WTC11 (cell line): Measurements from ENCODE around the gene ACSL4. TPM values are rescaled to one million over a fixed set of nuclear protein-coding genes. Genes with fewer than 3 reads are reported as not detected.

ENCODE experiments used
- ATAC-seq: fragments of 200-7000 bp; cut with Tn5 transposase; 2 replicates; pipeline ENCODE4 v1.10.0; 2021; ENCODE audit warnings: mild to moderate bottlenecking, moderate library complexity
- CTCF ChIA-PET: fragments of 300-600 bp; sonication (Branson Sonifier 250); formaldehyde crosslinking; loops from one replicate; lab custom pipeline; 2021; ENCODE audit warnings: antibody characterized with exemption; lab: Charles Lee
- POLR2A ChIA-PET: fragments of 350-600 bp; sonication (Branson Sonifier 250); formaldehyde crosslinking; loops from one replicate; lab custom pipeline; 2021; ENCODE audit warnings: antibody characterized with exemption; lab: Charles Lee
- DNase-seq: peaks from one replicate; pipeline ENCODE4 v3.0.0; 2021; ENCODE audit warnings: low spot score
- H3K27ac Mint-ChIP-seq: 2 replicates; pipeline ENCODE4 v1.8.0; 2021; ENCODE audit warnings: mixed read lengths
- H3K27me3 Mint-ChIP-seq: 2 replicates; pipeline ENCODE4 v1.8.0; 2021; ENCODE audit warnings: low read depth, mild to moderate bottlenecking, moderate library complexity, mixed read lengths
- H3K36me3 Mint-ChIP-seq: 2 replicates; pipeline ENCODE4 v1.8.0; 2021; ENCODE audit warnings: mixed read lengths
- H3K4me1 Mint-ChIP-seq: 2 replicates; pipeline ENCODE4 v1.8.0; 2022; ENCODE audit warnings: mixed read lengths
- H3K4me3 Mint-ChIP-seq: 2 replicates; pipeline ENCODE4 v1.8.0; 2021; ENCODE audit warnings: mild to moderate bottlenecking, moderate library complexity, mixed read lengths
- H3K9me3 Mint-ChIP-seq: 2 replicates; pipeline ENCODE4 v1.8.0; 2021; ENCODE audit warnings: mixed read lengths
- ESRRA ChIP-seq: sonication (generic); formaldehyde crosslinking; IDR thresholded peaks from 2 replicates; pipeline ENCODE4 v1.8.1; 2022; ENCODE audit warnings: mild to moderate bottlenecking, missing genetic modification reagents, borderline replicate concordance
- GTF2I ChIP-seq: fragments of 250-450 bp; sonication (Bioruptor Pico); conservative IDR thresholded peaks from 2 replicates; pipeline ENCODE4 v1.4.0; 2021; ENCODE audit warnings: mild to moderate bottlenecking
- NFE2L1 ChIP-seq: sonication (generic); formaldehyde crosslinking; IDR thresholded peaks from 2 replicates; pipeline ENCODE4 v1.8.1; 2023; ENCODE audit warnings: missing genetic modification reagents
- RELA ChIP-seq: sonication (generic); formaldehyde crosslinking; IDR thresholded peaks from 2 replicates; pipeline ENCODE4 v1.8.1; 2022; ENCODE audit warnings: missing genetic modification reagents, mild to moderate bottlenecking, borderline replicate concordance
- SMAD4 ChIP-seq: sonication (generic); formaldehyde crosslinking; IDR thresholded peaks from 2 replicates; pipeline ENCODE4 v1.8.0; 2022; ENCODE audit warnings: mild to moderate bottlenecking, missing genetic modification reagents
- SOX15 ChIP-seq: fragments of 250-450 bp; sonication (Bioruptor Pico); IDR thresholded peaks from 2 replicates; pipeline ENCODE4 v1.9.0; 2021; ENCODE audit warnings: mild to moderate bottlenecking
- total RNA-seq: library from RNA; stranded (reverse); gene quantifications from 3 replicates; pipeline ENCODE4 v1.2.3, GENCODE V29; 2021
- TF ChIP-seq, protein P1 (sequence below): sonication (generic); formaldehyde crosslinking; IDR thresholded peaks from 2 replicates; pipeline ENCODE4 v1.8.0; 2023; ENCODE audit warnings: missing genetic modification reagents, mild to moderate bottlenecking, borderline replicate concordance
- TF ChIP-seq, protein P2 (sequence below): fragments of 250-450 bp; sonication (Bioruptor Pico); IDR thresholded peaks from 2 replicates; pipeline ENCODE4 v1.9.0; 2021; ENCODE audit warnings: mild to moderate bottlenecking, borderline replicate concordance
- TF ChIP-seq, protein P3 (sequence below): sonication (generic); formaldehyde crosslinking; conservative IDR thresholded peaks from 2 replicates; pipeline ENCODE4 v1.8.1; 2023; ENCODE audit warnings: mild to moderate bottlenecking, low read depth, missing genetic modification reagents, moderate library complexity
- TF ChIP-seq, protein P4 (sequence below): sonication (generic); formaldehyde crosslinking; IDR thresholded peaks from 2 replicates; pipeline ENCODE4 v1.8.0; 2023; ENCODE audit warnings: missing genetic modification reagents
- TF ChIP-seq, protein P5 (sequence below): sonication (generic); formaldehyde crosslinking; IDR thresholded peaks from 2 replicates; pipeline ENCODE4 v1.8.1; 2023; ENCODE audit warnings: mild to moderate bottlenecking, missing genetic modification reagents, moderate library complexity
- TF ChIP-seq, protein P6 (sequence below): sonication (generic); formaldehyde crosslinking; IDR thresholded peaks from 2 replicates; pipeline ENCODE4 v1.8.0; 2022; ENCODE audit warnings: mild to moderate bottlenecking, missing genetic modification reagents
- TF ChIP-seq, protein P7 (sequence below): sonication (generic); formaldehyde crosslinking; IDR thresholded peaks from 2 replicates; pipeline ENCODE4 v1.8.0; 2022; ENCODE audit warnings: missing genetic modification reagents

ACSL4 gene
- total RNA-seq, 1 experiment from 2014 or later, result 57.7 TPM

DNA sequence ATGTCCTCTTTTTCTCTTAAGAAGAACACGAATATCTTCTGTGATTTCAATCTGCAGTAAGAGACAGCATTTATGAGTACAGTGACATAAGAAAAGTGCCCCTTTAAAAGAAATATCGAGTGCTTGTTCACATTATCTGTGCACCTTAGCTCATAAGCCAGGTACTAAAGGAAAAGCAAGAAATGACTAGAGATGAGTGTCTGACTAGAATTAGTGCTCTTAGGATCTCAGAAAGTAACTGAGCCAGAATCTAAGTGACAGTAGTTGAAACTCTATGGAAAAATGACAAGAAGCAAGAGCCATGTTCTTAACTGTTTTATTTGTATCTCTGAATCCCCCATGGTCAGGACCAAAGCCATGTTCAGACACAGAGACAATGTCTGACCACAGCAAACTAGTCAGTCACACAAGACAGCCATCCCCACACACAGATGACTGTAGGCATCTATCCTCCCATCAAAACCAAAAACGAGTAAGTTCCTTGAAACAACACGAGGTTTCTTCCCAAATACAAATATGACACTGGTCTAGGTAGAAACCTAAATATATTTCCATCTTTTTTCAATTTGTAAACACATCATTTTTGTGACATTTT is 36.8 kb downstream of the ACSL4 start (continued):
- TF ChIP-seq, protein P1, sequence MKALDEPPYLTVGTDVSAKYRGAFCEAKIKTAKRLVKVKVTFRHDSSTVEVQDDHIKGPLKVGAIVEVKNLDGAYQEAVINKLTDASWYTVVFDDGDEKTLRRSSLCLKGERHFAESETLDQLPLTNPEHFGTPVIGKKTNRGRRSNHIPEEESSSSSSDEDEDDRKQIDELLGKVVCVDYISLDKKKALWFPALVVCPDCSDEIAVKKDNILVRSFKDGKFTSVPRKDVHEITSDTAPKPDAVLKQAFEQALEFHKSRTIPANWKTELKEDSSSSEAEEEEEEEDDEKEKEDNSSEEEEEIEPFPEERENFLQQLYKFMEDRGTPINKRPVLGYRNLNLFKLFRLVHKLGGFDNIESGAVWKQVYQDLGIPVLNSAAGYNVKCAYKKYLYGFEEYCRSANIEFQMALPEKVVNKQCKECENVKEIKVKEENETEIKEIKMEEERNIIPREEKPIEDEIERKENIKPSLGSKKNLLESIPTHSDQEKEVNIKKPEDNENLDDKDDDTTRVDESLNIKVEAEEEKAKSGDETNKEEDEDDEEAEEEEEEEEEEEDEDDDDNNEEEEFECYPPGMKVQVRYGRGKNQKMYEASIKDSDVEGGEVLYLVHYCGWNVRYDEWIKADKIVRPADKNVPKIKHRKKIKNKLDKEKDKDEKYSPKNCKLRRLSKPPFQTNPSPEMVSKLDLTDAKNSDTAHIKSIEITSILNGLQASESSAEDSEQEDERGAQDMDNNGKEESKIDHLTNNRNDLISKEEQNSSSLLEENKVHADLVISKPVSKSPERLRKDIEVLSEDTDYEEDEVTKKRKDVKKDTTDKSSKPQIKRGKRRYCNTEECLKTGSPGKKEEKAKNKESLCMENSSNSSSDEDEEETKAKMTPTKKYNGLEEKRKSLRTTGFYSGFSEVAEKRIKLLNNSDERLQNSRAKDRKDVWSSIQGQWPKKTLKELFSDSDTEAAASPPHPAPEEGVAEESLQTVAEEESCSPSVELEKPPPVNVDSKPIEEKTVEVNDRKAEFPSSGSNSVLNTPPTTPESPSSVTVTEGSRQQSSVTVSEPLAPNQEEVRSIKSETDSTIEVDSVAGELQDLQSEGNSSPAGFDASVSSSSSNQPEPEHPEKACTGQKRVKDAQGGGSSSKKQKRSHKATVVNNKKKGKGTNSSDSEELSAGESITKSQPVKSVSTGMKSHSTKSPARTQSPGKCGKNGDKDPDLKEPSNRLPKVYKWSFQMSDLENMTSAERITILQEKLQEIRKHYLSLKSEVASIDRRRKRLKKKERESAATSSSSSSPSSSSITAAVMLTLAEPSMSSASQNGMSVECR (CRISPR knock-in tag), result no peak
- TF ChIP-seq, protein P2, sequence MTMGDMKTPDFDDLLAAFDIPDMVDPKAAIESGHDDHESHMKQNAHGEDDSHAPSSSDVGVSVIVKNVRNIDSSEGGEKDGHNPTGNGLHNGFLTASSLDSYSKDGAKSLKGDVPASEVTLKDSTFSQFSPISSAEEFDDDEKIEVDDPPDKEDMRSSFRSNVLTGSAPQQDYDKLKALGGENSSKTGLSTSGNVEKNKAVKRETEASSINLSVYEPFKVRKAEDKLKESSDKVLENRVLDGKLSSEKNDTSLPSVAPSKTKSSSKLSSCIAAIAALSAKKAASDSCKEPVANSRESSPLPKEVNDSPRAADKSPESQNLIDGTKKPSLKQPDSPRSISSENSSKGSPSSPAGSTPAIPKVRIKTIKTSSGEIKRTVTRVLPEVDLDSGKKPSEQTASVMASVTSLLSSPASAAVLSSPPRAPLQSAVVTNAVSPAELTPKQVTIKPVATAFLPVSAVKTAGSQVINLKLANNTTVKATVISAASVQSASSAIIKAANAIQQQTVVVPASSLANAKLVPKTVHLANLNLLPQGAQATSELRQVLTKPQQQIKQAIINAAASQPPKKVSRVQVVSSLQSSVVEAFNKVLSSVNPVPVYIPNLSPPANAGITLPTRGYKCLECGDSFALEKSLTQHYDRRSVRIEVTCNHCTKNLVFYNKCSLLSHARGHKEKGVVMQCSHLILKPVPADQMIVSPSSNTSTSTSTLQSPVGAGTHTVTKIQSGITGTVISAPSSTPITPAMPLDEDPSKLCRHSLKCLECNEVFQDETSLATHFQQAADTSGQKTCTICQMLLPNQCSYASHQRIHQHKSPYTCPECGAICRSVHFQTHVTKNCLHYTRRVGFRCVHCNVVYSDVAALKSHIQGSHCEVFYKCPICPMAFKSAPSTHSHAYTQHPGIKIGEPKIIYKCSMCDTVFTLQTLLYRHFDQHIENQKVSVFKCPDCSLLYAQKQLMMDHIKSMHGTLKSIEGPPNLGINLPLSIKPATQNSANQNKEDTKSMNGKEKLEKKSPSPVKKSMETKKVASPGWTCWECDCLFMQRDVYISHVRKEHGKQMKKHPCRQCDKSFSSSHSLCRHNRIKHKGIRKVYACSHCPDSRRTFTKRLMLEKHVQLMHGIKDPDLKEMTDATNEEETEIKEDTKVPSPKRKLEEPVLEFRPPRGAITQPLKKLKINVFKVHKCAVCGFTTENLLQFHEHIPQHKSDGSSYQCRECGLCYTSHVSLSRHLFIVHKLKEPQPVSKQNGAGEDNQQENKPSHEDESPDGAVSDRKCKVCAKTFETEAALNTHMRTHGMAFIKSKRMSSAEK (CRISPR knock-in tag), result no peak
- TF ChIP-seq, protein P3, sequence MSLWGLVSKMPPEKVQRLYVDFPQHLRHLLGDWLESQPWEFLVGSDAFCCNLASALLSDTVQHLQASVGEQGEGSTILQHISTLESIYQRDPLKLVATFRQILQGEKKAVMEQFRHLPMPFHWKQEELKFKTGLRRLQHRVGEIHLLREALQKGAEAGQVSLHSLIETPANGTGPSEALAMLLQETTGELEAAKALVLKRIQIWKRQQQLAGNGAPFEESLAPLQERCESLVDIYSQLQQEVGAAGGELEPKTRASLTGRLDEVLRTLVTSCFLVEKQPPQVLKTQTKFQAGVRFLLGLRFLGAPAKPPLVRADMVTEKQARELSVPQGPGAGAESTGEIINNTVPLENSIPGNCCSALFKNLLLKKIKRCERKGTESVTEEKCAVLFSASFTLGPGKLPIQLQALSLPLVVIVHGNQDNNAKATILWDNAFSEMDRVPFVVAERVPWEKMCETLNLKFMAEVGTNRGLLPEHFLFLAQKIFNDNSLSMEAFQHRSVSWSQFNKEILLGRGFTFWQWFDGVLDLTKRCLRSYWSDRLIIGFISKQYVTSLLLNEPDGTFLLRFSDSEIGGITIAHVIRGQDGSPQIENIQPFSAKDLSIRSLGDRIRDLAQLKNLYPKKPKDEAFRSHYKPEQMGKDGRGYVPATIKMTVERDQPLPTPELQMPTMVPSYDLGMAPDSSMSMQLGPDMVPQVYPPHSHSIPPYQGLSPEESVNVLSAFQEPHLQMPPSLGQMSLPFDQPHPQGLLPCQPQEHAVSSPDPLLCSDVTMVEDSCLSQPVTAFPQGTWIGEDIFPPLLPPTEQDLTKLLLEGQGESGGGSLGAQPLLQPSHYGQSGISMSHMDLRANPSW (CRISPR knock-in tag), result no peak
- TF ChIP-seq, protein P4, sequence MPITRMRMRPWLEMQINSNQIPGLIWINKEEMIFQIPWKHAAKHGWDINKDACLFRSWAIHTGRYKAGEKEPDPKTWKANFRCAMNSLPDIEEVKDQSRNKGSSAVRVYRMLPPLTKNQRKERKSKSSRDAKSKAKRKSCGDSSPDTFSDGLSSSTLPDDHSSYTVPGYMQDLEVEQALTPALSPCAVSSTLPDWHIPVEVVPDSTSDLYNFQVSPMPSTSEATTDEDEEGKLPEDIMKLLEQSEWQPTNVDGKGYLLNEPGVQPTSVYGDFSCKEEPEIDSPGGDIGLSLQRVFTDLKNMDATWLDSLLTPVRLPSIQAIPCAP (CRISPR knock-in tag), result no peak
- TF ChIP-seq SMAD4 (no peak), SOX15 (no peak)
- TF ChIP-seq, protein P5, sequence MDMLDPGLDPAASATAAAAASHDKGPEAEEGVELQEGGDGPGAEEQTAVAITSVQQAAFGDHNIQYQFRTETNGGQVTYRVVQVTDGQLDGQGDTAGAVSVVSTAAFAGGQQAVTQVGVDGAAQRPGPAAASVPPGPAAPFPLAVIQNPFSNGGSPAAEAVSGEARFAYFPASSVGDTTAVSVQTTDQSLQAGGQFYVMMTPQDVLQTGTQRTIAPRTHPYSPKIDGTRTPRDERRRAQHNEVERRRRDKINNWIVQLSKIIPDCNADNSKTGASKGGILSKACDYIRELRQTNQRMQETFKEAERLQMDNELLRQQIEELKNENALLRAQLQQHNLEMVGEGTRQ, result no peak

DNA sequence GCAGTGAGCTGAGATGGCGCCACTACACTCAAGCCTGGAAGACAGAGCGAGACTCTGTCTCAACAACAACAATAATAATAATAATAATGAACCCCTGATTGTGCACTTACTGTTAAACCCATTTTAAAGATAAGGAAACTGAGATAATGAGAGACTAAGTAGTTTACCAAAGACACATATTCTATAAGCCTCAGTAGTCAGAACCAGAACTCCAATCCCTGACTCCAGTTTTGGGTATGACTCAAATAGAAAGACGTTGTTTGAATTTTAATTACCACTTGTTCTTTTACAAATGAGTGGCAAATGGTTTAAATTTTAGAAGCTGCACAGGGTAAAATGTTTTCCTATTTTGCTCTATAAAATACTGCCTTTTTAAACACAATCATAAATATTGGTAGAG is 37.4 kb downstream of the ACSL4 start:
- no peak for ATAC-seq
- CTCF ChIA-PET, result interaction anchor here (1.4 kb wide), 1 partner anchor 210 kb away, joined by 3 read pairs; no protein-coding TSS in a partner anchor
- TF ChIP-seq NFE2L1 (CRISPR knock-in tag) (no peak), ESRRA (no peak), RELA (CRISPR knock-in tag) (no peak), GTF2I (CRISPR knock-in tag) (no peak)
- TF ChIP-seq, protein P6, sequence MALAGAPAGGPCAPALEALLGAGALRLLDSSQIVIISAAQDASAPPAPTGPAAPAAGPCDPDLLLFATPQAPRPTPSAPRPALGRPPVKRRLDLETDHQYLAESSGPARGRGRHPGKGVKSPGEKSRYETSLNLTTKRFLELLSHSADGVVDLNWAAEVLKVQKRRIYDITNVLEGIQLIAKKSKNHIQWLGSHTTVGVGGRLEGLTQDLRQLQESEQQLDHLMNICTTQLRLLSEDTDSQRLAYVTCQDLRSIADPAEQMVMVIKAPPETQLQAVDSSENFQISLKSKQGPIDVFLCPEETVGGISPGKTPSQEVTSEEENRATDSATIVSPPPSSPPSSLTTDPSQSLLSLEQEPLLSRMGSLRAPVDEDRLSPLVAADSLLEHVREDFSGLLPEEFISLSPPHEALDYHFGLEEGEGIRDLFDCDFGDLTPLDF (CRISPR knock-in tag), result no peak
- TF ChIP-seq, protein P7, sequence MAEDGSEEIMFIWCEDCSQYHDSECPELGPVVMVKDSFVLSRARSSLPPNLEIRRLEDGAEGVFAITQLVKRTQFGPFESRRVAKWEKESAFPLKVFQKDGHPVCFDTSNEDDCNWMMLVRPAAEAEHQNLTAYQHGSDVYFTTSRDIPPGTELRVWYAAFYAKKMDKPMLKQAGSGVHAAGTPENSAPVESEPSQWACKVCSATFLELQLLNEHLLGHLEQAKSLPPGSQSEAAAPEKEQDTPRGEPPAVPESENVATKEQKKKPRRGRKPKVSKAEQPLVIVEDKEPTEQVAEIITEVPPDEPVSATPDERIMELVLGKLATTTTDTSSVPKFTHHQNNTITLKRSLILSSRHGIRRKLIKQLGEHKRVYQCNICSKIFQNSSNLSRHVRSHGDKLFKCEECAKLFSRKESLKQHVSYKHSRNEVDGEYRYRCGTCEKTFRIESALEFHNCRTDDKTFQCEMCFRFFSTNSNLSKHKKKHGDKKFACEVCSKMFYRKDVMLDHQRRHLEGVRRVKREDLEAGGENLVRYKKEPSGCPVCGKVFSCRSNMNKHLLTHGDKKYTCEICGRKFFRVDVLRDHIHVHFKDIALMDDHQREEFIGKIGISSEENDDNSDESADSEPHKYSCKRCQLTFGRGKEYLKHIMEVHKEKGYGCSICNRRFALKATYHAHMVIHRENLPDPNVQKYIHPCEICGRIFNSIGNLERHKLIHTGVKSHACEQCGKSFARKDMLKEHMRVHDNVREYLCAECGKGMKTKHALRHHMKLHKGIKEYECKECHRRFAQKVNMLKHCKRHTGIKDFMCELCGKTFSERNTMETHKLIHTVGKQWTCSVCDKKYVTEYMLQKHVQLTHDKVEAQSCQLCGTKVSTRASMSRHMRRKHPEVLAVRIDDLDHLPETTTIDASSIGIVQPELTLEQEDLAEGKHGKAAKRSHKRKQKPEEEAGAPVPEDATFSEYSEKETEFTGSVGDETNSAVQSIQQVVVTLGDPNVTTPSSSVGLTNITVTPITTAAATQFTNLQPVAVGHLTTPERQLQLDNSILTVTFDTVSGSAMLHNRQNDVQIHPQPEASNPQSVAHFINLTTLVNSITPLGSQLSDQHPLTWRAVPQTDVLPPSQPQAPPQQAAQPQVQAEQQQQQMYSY (CRISPR knock-in tag), result no peak
- TF ChIP-seq, all 79 proteins: peak for 0
- DNase-seq, result no peak
- Mint-ChIP-seq H3K4me3 (no peak overlapping the region), H3K27me3 (no peaks in the 10 kb centered on the region), H3K36me3 (no peaks in the 10 kb centered on the region), H3K9me3 (no peaks in the 10 kb centered on the region), H3K27ac (no peak overlapping the region), H3K4me1 (peaks cover 12% of the 10 kb centered on the region)
- POLR2A ChIA-PET, result no interaction called here
